Activated CD4-positive, alpha-beta T cell treated with anti-CD3 and anti-CD28 coated beads, Interleukin-2, amount 50 U/mL, for 48 hours (primary cell): Measurements from ENCODE around the gene SLC25A11.
A peak's percentile ranks its signal among the peaks of the same experiment; 100 is the strongest.

Source experiments
- DNase-seq, 2 experiments: peaks; one replicate each; pipeline ENCODE4 v3.0.0-alpha.2; 2020

The SLC25A11 gene

DNA sequence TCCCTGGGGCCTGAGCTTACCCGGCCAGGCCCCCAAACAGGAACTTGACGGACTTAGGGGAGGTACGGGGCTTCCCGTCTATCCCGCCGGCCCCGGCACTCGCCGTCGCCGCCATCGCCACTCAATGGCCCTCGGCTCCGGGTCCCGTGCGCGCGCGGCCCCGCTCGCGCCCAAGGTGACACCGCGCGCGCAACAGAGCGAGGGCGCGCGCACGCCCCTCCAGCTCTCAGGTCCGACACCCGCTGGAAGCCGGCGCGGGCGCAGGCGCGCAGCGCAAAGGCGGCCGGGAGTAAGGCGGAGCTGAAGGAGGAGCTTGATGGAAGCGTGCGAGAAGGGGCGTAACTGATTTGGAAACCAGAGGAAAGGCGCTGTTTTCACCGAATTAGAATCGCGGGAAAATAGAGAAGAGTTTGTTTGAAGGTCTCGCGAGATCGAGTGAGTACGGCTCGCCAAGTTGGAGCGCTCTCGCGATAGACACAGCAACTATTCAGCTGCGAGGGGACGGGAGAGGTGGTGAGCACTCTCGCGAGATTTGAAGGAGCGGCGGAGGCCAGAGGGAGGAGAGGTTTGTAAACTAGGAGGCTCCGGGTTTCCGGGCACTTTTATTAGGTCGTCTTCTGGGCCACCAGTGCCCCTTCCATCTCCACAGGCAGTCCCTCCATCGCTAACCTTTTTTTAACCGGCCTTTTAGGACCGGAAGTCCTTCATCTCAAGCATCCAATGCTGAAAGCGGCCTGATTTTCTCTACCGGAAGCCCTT, at the start of gene SLC25A11, which contains the start of gene RNF167:
Gene SLC25A11 (minus strand): TSS at position 251 of the 759 bp plus-strand sequence. CDS start 136 bp downstream, at position 115.
Gene RNF167 (plus strand): TSS at position 473 of the 759 bp plus-strand sequence. CDS start 642 bp downstream, outside the sequence.
- DNase-seq = peak; percentile 93 to 96

DNA sequence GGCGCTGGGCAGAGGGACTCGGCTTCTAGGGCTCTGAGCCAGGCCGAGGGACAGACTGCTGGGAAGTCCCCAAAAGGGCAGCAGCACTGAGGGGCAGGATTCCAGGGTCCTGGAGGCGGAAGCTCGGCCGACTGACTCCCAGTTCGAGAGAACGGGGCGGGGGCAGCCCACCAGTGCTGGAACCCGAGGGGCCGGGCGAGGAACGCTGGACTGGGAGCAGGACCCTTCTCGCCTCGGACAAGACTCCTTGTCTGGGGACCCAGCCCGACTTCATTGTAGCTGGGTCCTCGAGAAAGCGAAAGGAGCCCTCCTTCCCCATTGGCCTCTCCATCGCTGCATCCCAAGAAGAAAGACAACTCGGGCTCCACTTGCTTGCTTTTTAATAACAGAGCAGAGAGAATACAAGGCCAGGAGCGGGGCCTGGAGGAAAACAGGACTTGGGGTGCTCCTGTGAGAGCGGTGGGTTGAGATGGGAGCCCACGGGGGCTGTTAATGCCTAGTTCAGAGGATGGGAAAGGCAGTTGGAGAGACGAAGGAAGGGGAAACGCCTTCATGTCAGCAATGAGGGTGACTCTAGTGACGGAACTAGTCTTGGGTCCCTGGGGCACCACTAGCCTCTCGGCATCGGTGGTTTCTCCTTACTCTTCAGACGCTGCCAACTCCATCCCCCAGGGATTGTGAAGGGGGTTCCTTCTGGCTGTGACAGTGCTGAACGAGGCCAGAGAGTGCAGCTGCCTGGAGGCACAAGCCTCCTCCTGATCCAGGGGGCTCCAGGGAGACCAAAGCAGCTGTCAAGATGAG, 48.1 kb upstream of the SLC25A11 start:
- DNase-seq = peak in 1 of 2 experiments; percentile 23

DNA sequence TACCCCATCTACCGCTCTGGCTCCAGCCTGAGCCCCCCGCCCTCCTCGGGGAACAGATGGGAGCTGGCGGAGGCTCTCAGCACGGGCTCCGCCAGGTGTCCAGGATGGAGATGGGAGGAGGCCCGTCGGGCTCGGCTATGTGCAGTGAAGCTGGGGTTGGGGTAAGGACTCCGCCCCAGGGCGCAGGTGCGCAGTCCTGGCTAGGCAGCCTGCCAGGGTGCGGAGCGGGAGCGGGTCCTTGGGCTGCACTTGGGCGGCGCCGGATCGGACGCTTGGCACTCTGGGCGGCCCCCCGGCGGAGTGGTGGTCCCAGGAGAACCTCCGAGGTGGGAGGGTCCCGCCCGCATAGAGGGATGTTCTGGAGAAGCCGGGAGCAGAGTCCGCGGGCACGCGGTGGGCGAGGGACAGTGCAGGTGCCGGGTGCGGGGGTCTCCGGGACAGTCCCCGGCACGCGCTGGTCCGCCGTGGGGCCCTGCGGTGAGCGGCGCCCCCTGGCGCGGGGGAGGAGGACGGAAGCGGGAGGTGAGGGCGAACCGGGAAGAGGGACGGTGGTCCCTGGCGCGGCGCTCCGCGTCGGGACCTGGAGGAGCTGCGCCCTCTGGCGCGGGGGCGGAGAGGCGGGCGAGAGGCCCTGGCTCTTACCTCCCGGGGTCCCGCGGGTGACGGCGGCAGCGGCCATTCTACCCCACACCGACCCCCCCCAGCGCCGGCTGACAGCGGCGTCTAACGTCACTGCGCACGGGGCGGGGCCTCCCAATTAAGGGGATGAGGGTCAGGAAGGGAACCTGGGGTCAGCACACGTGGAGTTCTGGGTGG, 47.3 kb upstream of the SLC25A11 start, which contains the start of gene CAMTA2:
Gene CAMTA2 (minus strand): TSS at position 725 of the 816 bp plus-strand sequence. CDS start 1,453 bp downstream, outside the sequence.
- peak; percentile 93 for DNase-seq

DNA sequence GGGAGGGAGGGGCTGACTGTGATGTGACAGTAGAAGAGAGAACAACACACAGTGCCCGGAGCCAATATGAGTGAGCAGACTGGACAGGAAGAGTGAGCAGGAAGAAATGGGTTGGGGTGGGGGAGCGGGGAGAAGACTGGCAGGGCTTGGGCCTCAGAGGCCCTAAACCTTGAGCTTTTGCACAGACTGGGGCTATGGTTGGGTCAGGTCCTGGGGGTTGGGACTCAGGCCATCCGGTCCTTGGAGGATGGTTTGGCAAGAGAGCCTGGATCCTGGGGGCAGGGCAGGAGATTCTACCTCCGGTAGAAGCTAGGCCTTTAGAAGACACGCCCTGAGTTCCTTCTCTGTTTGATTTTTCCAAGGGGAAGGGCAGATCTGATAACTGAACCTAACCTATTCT, 46.6 kb upstream of the SLC25A11 start:
- DNase-seq = peak in 1 of 2 experiments; percentile 14

- no peak for DNase-seq
These were observed 42.5 kb upstream of the SLC25A11 start for GRCh38 chr17:4982305-4982704.

DNA sequence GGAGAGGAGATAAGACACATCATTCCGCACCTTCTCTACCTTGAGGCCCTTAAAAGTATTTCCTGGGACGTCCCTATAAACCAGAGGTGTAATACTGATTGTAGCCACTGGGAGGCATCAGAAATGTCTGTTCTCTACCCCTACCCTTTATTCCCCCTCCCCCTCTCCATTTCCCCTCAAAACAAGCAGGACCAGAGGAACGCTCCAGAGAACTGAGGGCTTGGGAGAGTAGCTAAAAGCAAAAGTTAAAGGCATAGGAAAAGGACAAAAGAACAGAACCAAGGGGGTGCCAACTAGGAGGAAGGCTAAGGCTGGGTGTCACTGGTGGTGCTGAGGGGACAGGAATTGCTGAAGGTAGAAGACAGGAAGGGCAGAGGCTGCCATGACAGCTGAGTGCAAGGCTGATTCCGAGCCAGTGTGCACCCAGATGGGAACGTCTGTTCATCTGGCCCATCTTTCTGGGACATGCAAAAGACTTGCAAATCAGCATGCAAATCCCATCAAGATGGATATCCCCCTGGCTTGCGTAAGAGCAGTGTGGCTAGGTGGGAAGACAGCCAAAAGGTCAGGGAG, 40.9 kb upstream of the SLC25A11 start:
- DNase-seq = peak in 1 of 2 experiments; percentile 38

GRCh38 chr17:4978726-4979125, 38.9 kb upstream of the SLC25A11 start:
- no peak for DNase-seq

- DNase-seq = no peak
These were observed 34.3 kb upstream of the SLC25A11 start for GRCh38 chr17:4974115-4974670.

- no peak for DNase-seq
These were observed 33.6 kb upstream of the SLC25A11 start for GRCh38 chr17:4973256-4974114.

GRCh38 chr17:4972752-4973151, 32.9 kb upstream of the SLC25A11 start:
- DNase-seq = no peak

GRCh38 chr17:4972322-4972721, 32.5 kb upstream of the SLC25A11 start:
- no peak for DNase-seq

DNA sequence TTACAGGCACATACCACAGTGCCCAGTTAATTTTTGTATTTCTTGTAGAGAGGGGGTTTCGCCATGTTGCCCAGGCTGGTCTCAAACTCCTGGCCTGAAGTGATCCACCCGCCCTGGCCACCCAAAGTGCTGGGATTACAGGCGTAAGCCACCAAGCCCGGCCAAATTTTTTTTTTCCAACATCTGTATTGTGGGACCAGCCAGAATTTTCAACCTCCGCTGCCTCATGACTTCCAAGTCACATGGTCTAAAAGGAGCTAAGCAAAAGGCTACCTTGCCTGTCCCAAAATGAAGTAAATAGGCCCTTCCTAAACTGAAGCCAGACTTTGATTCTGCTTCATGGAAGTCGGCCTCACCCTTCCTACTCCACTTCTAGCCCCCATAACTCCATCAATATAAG, 32.0 kb upstream of the SLC25A11 start:
- DNase-seq = no peak

DNA sequence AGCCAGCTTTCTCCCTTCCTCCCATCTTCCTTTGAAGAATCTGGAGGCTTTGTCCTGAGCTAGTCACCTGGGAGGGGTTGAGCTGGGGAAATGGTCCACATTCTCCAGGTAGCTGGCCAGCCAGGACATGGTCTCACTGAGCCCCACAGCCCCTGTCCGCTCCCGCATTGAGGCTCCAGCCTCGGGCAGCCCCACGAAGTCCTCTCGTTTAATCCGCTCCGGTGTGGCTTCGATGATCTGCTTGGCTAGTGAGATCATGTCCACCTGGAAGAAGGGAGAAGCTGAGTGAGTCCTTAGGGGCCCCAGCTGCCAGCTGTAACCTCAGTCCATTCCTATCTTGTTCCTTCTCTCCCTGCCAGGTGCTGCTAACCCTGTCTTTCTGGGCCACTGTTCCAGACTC, 30.4 kb upstream of the SLC25A11 start:
- DNase-seq = no peak

GRCh38 chr17:4969551-4970173, 29.8 kb upstream of the SLC25A11 start:
- peak; percentile 54 to 67 for DNase-seq

- DNase-seq = peak in 1 of 2 experiments; percentile 59
These were observed 29.3 kb upstream of the SLC25A11 start for GRCh38 chr17:4969047-4969550.

GRCh38 chr17:4968486-4969046, 28.7 kb upstream of the SLC25A11 start:
- DNase-seq = peak; percentile 43 to 60

DNA sequence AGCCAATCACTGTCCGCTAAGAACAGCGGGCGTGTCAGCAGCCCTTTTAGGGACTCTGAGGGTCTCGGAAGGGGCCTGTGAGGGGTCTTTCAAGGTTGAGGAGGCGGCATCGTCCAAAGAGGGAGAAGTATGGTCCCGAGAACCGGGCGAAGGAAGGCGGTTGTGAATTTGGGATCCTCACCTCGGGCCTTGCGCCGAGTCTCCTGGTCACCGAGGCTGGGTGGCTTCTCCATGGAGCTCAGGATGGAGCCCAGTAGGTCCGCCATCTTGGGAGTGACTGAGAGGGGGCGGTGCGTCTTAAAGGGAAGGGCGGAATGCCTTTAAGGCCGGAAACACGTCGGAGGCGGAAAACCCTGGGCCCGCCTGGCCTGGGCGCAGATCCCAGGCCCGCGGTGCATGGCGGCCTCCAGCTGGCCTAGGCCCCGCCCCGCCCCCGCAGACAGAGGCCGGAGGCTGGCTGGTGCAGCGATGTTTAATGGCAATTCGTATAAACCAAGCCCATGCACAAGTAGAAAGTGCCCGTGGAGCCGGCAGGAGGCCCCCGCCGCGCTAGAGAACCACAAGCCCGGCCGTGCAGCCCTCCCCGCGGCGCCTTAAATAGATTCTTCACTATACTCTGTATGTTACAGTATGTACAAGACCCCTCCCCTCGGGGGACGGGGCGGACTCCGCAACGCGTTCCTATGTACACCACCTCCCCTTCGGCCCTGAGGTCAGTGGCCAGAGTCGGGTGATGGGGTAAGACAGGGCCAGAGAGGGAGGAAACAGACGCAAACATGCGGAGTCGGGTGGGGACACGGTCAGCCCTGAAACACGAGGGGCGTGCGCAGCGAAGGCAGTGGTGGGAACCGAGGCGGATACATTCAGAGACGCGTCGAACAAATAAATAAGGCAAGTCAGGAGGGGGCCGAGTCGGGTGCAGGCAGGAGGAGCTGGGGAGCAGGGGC, 28.0 kb upstream of the SLC25A11 start, which contains the start of gene SPAG7:
Gene SPAG7 (minus strand): TSS at position 279 of the 947 bp plus-strand sequence. CDS start 13 bp downstream, at position 266.
- DNase-seq = peak; percentile 94 to 95

- peak; percentile 93 to 96 for DNase-seq
These were observed 27.1 kb upstream of the SLC25A11 start for GRCh38 chr17:4966844-4967538.
